Neural cell (in vitro differentiated cells): ENCODE measurements around the gene CARD18.

Experiments
- POLR2AphosphoS5 ChIP-seq: IDR thresholded peaks from 2 replicates; pipeline ENCODE4 v1.6.1; 2012
- SMC3 ChIP-seq: fragments of 450-650 bp; conservative IDR thresholded peaks from 2 replicates; pipeline ENCODE4 v1.6.1; 2014; ENCODE audit warnings: antibody characterized with exemption, mild to moderate bottlenecking, moderate library complexity; ENCODE audit not compliant: poor library complexity
- TF ChIP-seq, protein P1 (sequence below): fragments of 450-650 bp; IDR thresholded peaks from 2 replicates; pipeline ENCODE4 v1.5.1; 2014; ENCODE audit warnings: antibody characterized with exemption, mild to moderate bottlenecking, moderate library complexity; ENCODE audit not compliant: poor library complexity, severe bottlenecking

GRCh38 chr11:105162506-105162905 lies 22.9 kb upstream of the CARD18 start:
- TF ChIP-seq POLR2AphosphoS5 (no peak), SMC3 (no peak)
- TF ChIP-seq, protein P1, sequence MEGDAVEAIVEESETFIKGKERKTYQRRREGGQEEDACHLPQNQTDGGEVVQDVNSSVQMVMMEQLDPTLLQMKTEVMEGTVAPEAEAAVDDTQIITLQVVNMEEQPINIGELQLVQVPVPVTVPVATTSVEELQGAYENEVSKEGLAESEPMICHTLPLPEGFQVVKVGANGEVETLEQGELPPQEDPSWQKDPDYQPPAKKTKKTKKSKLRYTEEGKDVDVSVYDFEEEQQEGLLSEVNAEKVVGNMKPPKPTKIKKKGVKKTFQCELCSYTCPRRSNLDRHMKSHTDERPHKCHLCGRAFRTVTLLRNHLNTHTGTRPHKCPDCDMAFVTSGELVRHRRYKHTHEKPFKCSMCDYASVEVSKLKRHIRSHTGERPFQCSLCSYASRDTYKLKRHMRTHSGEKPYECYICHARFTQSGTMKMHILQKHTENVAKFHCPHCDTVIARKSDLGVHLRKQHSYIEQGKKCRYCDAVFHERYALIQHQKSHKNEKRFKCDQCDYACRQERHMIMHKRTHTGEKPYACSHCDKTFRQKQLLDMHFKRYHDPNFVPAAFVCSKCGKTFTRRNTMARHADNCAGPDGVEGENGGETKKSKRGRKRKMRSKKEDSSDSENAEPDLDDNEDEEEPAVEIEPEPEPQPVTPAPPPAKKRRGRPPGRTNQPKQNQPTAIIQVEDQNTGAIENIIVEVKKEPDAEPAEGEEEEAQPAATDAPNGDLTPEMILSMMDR: no peak
